Measurements from ENCODE around the gene TSPEAR. TPM values are rescaled to one million over a fixed set of nuclear protein-coding genes. Genes with fewer than 3 reads are reported as not detected.
"Not testable (repeated sequence)": the region's sequence is repeated elsewhere in the genome, so short reads cannot be mapped to it uniquely, and the experiment has no call there.

Gene TSPEAR
- total and polyA plus RNA-seq, 2 donors (not counting 1 experiment from before 2014, with no cell fraction given) = not detected

DNA sequence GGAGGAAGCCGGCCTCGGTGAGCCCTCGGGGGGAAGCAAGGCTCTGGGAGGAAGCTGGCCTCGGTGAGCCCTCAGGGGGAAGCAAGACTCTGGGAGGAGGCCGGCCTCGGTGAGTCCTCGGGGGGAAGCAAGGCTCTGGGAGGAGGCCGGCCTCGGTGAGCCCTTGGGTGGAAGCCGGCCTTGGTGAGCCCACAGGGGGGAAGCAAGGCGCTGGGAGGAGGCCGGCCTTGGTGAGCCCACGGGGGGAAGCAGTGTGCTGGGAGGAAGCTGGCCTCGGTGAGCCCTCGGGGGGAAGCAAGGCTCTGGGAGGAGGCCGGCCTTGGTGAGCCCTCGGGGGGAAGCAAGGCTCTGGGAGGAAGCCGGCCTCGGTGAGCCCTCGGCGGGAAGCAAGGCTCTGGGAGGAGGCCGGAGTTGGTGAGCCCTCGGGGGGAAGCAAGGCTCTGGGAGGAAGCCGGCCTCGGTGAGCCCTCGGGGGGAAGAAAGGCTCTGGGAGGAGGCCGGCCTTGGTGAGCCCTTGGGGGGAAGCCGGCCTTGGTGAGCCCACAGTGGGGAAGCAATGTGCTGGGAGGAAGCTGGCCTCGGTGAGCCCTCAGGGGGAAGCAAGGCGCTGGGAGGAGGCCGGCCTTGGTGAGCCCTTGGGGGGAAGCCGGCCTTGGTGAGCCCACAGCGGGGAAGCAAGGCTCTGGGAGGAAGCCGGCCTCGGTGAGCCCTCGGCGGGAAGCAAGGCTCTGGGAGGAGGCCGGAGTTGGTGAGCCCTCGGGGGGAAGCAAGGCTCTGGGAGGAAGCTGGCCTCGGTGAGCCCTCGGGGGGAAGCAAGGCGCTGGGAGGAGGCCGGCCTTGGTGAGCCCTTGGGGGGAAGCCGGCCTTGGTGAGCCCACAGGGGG lies 208.1 kb downstream of the TSPEAR start:
- WGBS (ENCODE audit: insufficient coverage) = 56% methylated on average over 32 of the region's 44 CpGs
- H3K9me3 Mint-ChIP-seq (ENCODE audit: insufficient read depth); H2AFZ ChIP-seq (ENCODE audit: insufficient read depth, low read depth, low read length, poor library complexity, severe bottlenecking); H3K79me2 ChIP-seq (ENCODE audit: control insufficient read depth, insufficient read depth, low read length); H3K27me3 Mint-ChIP-seq; DNase-seq; H3K4me3 Mint-ChIP-seq; H3K27ac Mint-ChIP-seq; H3K27me3 ChIP-seq (replicated peaks in 1 of 4; ENCODE audit: control extremely low read depth in 1 of 4, control insufficient read depth in 3 of 4, insufficient read depth in 4 of 4, low read length in 3 of 4); H3K9me3 ChIP-seq (ENCODE audit: control extremely low read depth in 1 of 3, control insufficient read depth in 2 of 3, insufficient read depth in 1 of 3, low read length in 2 of 3); H3K27ac ChIP-seq (ENCODE audit: low read length in 2 of 2); H3K4me2 ChIP-seq (replicated peaks; ENCODE audit: low read depth, low read length, poor library complexity, severe bottlenecking); intact Hi-C loops (cut with micrococcal nuclease); H3K36me3 ChIP-seq (replicated peaks in 1 of 2; ENCODE audit: control extremely low read depth in 1 of 2, control insufficient read depth in 1 of 2, extremely low read depth in 1 of 2, insufficient read depth in 2 of 2, low read length in 1 of 2); ATAC-seq (ENCODE audit: low read depth); H3K4me3 ChIP-seq (ENCODE audit: control extremely low read depth in 1 of 5, extremely low read depth in 1 of 5, insufficient read depth in 1 of 5, low read depth in 2 of 5, low read length in 4 of 5); H3K9ac ChIP-seq (ENCODE audit: low read length); H3K4me1 Mint-ChIP-seq; CTCF ChIA-PET; H4K20me1 ChIP-seq (ENCODE audit: control insufficient read depth, insufficient read depth, low read length, poor library complexity, severe bottlenecking): not testable (repeated sequence)
- peaks cover 6 to 12% of the 10 kb centered on the region in 2 donors for H3K4me1 ChIP-seq (ENCODE audit: control insufficient read depth in 2 of 2, insufficient read depth in 2 of 2, low read length in 2 of 2)
- POLR2A ChIA-PET = interaction anchor here (0.9 kb wide), 1 partner anchor 665 kb away, joined by 3 read pairs; no protein-coding TSS in a partner anchor

DNA sequence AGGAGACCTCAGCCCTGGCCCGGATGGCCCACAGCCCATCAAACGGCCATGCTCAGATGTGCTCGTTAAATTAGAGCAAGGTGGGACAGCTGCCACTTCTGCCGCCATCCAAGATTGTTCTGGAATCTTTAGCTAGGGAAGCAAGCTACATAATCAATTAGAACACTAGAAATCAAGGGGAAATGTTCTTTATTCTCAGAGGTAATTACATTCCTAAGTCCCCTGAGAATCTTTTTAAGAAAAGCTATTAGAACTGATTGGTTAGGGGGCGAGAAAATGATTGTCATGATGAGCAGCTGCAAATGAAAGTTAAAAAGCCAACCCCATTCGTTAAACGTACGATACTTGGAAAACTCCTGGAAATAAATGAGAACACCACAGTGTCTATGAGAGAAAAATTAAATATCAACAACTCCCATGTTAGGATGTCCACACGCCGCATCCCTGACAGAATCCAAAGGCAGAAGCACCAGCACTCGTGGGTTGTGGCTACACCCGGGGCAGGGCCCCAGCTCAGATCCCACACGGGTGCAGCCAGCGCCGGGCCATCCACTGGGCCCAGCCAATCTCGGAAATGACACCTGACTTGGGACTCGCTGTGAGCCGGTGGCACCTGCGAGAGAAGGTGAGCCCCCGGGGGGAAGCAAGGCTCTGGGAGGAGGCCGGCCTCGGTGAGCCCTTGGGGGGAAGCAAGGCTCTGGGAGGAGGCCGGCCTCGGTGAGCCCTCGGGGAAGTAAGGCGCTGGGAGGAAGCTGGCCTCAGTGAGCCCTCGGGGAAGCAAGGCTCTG lies 209.0 kb downstream of the TSPEAR start:
- no peak overlapping the region for H3K4me3 Mint-ChIP-seq
- ChIA-PET CTCF (no interaction called here), POLR2A (no interaction called here)
- no peak overlapping the region for H3K27ac Mint-ChIP-seq
- peaks cover 6 to 12% of the 10 kb centered on the region in 2 donors for H3K4me1 ChIP-seq (ENCODE audit: control insufficient read depth in 2 of 2, insufficient read depth in 2 of 2, low read length in 2 of 2)
- H3K9me3 ChIP-seq (ENCODE audit: control extremely low read depth in 1 of 3, control insufficient read depth in 2 of 3, insufficient read depth in 1 of 3, low read length in 2 of 3) = no peaks in the 10 kb centered on the region
- H3K36me3 ChIP-seq (replicated peaks in 1 of 2; ENCODE audit: control extremely low read depth in 1 of 2, control insufficient read depth in 1 of 2, extremely low read depth in 1 of 2, insufficient read depth in 2 of 2, low read length in 1 of 2) = no peaks in the 10 kb centered on the region
- H3K4me1 Mint-ChIP-seq = peaks cover 3% of the 10 kb centered on the region
- H3K9ac ChIP-seq (ENCODE audit: low read length) = no peak overlapping the region
- TF ChIP-seq, protein P1, sequence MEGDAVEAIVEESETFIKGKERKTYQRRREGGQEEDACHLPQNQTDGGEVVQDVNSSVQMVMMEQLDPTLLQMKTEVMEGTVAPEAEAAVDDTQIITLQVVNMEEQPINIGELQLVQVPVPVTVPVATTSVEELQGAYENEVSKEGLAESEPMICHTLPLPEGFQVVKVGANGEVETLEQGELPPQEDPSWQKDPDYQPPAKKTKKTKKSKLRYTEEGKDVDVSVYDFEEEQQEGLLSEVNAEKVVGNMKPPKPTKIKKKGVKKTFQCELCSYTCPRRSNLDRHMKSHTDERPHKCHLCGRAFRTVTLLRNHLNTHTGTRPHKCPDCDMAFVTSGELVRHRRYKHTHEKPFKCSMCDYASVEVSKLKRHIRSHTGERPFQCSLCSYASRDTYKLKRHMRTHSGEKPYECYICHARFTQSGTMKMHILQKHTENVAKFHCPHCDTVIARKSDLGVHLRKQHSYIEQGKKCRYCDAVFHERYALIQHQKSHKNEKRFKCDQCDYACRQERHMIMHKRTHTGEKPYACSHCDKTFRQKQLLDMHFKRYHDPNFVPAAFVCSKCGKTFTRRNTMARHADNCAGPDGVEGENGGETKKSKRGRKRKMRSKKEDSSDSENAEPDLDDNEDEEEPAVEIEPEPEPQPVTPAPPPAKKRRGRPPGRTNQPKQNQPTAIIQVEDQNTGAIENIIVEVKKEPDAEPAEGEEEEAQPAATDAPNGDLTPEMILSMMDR (IDR thresholded peaks at IDR 0.05) = no peak
- no peak for TF ChIP-seq EZH2 (IDR thresholded peaks at IDR 0.05; ENCODE audit: borderline replicate concordance, insufficient read depth, low read depth, low read length, poor library complexity, severe bottlenecking)
- H3K79me2 ChIP-seq (ENCODE audit: control insufficient read depth, insufficient read depth, low read length) = no peaks in the 10 kb centered on the region
- intact Hi-C loops (cut with micrococcal nuclease) = no loop called here
- DNase-seq = no peak
- peaks cover 6% of the 10 kb centered on the region for H3K27me3 Mint-ChIP-seq
- H3K27me3 ChIP-seq (replicated peaks in 1 of 4; ENCODE audit: control extremely low read depth in 1 of 4, control insufficient read depth in 3 of 4, insufficient read depth in 4 of 4, low read length in 3 of 4) = no peaks in the 10 kb centered on the region
- no peak overlapping the region for H2AFZ ChIP-seq (ENCODE audit: insufficient read depth, low read depth, low read length, poor library complexity, severe bottlenecking)
- no peak for ATAC-seq (ENCODE audit: low read depth)
- no peak overlapping the region for H3K27ac ChIP-seq (ENCODE audit: low read length in 2 of 2)
- 86% methylated on average over 20 of the region's 27 CpGs for WGBS (ENCODE audit: insufficient coverage)
- H3K9me3 Mint-ChIP-seq (ENCODE audit: insufficient read depth) = no peaks in the 10 kb centered on the region
- no peak overlapping the region for H3K4me3 ChIP-seq (ENCODE audit: control extremely low read depth in 1 of 5, extremely low read depth in 1 of 5, insufficient read depth in 1 of 5, low read depth in 2 of 5, low read length in 4 of 5)
- H4K20me1 ChIP-seq (ENCODE audit: control insufficient read depth, insufficient read depth, low read length, poor library complexity, severe bottlenecking) = no peaks in the 10 kb centered on the region
- H3K4me2 ChIP-seq (replicated peaks; ENCODE audit: low read depth, low read length, poor library complexity, severe bottlenecking) = no peak overlapping the region

Data from B cell (primary cell).